Cardiac muscle cell (in vitro differentiated cells and primary cell): ENCODE results near the gene PPM1F. TPM values are rescaled to one million over a fixed set of nuclear protein-coding genes. Genes with fewer than 3 reads are reported as not detected.
A peak's percentile ranks its signal among the peaks of the same experiment; 100 is the strongest.

Source experiments
- DNase-seq, 2 donors: peaks; one replicate each; pipeline versions ENCODE4 v3.0.0 to v3.0.0-alpha.2; 2010 to 2017; ENCODE audit warnings: low read depth in 1 of 2, low spot score in 1 of 2
- H3K27ac ChIP-seq: fragments of 200-600 bp; sonication (generic); 2 replicates; pipeline ENCODE4 v1.5.1; 2016
- H3K27me3 ChIP-seq: fragments of 200-600 bp; sonication (generic); 2 replicates; pipeline ENCODE4 v1.6.0; 2016; ENCODE audit warnings: control low read depth
- H3K36me3 ChIP-seq: fragments of 200-600 bp; sonication (generic); 2 replicates; pipeline ENCODE4 v1.5.1; 2016; ENCODE audit warnings: control low read depth
- H3K4me1 ChIP-seq: fragments of 200-600 bp; sonication (generic); 2 replicates; pipeline ENCODE4 v1.8.1; 2017; ENCODE audit warnings: low read depth, mild to moderate bottlenecking, mixed run types
- H3K4me3 ChIP-seq: fragments of 200-600 bp; sonication (generic); 2 replicates; pipeline ENCODE4 v1.5.1; 2016; ENCODE audit warnings: mild to moderate bottlenecking
- H3K9me3 ChIP-seq: fragments of 200-600 bp; sonication (generic); 2 replicates; pipeline ENCODE4 v1.5.1; 2017; ENCODE audit warnings: low read depth, mild to moderate bottlenecking, control low read depth
- polyA plus RNA-seq: library from polyadenylated mRNA; unstranded; fragments of >200 nt; fragmentation: Nextera tagmentation; extraction: Ambion mirVana; gene quantifications from 2 replicates; pipeline ENCODE4 v1.2.1, GENCODE V29; 2016
- total RNA-seq: library from RNA; depleted of rRNA; stranded (reverse); fragments of >200 nt; gene quantifications from 2 replicates; pipeline ENCODE4 v1.2.3, GENCODE V29; 2016
- TF ChIP-seq, protein P1 (sequence below): IDR thresholded peaks from 2 replicates; pipeline ENCODE4 v1.5.1; 2012; ENCODE audit warnings: low read depth, mild to moderate bottlenecking, low read length

Gene PPM1F
- total and polyA plus RNA-seq, 2 experiments from 2014 or later = 24.4 to 49.8 TPM

DNA sequence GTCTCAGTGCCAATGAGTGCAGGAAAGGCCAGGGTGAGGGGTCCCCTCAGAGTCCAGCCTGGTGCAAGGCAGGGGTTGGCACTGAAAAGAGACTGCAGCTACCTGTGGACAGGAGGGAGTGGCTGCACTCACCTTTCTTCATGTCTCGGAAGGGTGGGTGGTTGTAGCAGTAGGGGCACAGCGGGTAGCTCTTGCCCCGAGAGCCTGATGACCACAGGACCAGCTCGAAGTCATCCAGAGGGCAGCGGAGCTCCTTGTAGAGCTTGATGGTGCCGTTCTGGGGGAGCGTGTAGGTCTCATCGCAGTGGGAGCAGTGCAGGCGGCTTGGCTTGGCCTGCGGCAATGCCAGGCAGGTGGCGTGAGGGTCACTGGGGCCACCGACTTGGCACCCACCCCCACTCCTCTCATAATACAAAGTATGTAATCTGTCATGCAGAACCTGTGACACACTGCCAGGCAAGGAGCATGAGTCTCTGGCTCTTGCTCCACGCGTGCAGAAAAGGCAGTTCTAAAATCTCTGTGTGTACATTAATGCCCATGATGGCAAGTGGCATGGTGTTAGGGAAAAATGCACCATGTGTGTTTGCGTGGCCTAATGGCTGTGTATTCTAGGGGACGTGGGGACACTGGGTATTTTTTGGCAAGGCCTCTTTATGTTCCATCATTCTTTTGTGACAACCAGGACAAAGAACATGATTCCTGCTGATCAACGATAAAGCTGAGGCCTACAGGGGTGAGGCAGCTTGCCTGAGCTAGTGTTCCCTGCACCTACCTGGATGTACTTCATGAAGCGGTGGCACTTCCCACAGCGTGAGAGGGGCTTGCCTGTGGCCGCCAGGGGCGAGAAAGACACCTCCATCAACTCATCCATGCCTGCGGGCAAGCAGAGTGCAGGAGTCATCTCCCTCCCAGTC, 6.0 kb upstream of the PPM1F start:
- Histone ChIP-seq H3K27ac (no peak overlapping the region), H3K4me3 (no peak overlapping the region), H3K36me3 (peaks cover 16% of the 10 kb centered on the region), H3K4me1 (no peaks in the 10 kb centered on the region), H3K9me3 (no peaks in the 10 kb centered on the region), H3K27me3 (no peaks in the 10 kb centered on the region)
- TF ChIP-seq, protein P1, sequence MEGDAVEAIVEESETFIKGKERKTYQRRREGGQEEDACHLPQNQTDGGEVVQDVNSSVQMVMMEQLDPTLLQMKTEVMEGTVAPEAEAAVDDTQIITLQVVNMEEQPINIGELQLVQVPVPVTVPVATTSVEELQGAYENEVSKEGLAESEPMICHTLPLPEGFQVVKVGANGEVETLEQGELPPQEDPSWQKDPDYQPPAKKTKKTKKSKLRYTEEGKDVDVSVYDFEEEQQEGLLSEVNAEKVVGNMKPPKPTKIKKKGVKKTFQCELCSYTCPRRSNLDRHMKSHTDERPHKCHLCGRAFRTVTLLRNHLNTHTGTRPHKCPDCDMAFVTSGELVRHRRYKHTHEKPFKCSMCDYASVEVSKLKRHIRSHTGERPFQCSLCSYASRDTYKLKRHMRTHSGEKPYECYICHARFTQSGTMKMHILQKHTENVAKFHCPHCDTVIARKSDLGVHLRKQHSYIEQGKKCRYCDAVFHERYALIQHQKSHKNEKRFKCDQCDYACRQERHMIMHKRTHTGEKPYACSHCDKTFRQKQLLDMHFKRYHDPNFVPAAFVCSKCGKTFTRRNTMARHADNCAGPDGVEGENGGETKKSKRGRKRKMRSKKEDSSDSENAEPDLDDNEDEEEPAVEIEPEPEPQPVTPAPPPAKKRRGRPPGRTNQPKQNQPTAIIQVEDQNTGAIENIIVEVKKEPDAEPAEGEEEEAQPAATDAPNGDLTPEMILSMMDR = no peak
- no peak for DNase-seq

DNA sequence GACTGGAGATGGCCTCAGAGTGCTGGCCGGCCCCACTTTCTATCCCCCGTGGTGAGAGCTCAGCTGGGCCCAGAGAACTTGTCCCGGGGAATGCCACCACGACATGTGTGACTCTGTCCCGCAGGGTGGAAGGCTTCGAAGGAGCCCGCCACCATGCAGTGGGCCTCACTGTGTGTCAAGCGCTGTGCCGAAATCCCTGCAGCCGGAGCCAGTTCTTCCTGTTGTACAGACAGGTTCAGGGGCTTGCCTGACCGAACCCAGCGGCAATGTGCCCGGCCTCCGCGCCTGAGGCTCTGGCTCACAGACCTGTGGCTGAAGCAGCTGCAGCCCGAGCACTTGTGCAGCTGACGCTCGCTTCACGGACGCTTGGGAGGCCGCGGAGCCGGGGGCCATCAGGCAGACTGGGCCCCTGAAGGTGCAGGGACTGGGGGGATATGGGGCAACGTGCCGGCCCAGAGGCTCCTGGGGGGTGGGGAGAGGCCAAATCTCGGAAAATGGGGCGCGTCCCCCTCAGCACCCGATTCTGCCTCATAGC, 650 bp downstream of the PPM1F start:
- H3K4me3 ChIP-seq = peak overlapping the region; percentile 60
- peaks cover 16% of the 10 kb centered on the region for H3K4me1 ChIP-seq
- no peaks in the 10 kb centered on the region for H3K27me3 ChIP-seq
- peak; percentile 59 to 66 for DNase-seq
- TF ChIP-seq, protein P1 = no peak
- no peaks in the 10 kb centered on the region for H3K36me3 ChIP-seq
- H3K9me3 ChIP-seq = no peaks in the 10 kb centered on the region
- no peak overlapping the region for H3K27ac ChIP-seq

DNA sequence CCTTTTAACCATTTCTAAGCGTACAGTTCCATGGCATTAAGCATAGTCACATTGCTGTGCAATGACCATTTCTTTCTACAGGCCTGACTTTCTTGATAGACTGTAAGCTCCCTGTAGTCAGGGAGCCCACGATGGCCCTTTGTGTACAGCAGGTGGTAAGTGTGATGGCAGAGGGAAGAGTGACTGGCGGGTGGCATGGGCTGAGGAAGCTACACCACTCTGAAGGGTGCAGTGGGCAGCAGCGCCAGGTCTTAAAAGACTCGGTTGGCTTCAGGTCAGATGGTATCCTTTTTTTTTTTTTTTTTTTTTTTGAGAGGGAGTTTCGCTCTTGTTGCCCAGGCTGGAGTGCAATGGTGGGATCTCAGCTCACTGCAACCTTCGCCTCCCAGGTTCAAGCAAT, 1.6 kb downstream of the PPM1F start:
- DNase-seq = no peak
- Histone ChIP-seq H3K4me3 (no peak overlapping the region), H3K27ac (no peak overlapping the region), H3K4me1 (peaks cover 16% of the 10 kb centered on the region), H3K36me3 (no peaks in the 10 kb centered on the region), H3K9me3 (no peaks in the 10 kb centered on the region), H3K27me3 (no peaks in the 10 kb centered on the region)
- TF ChIP-seq, protein P1 = no peak

DNA sequence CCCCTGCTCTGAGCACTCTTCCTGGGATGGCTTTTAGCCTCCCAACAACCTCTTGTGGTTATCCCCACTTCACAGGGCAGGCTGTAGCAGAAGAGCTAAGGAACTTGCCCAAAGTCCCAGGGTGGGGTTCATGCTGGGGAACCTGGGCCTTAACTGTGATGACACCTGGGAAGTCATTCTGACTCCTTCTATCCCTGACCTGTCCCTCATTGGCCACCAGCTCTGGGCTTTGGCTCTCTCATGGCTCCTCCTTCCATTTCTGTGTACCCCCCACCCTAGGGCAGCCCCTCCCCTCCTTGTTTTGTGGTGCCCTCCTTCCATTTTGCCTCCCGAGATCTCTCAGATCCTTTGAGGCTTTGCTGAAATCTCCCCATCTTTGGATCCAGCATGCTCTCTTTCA, 2.7 kb downstream of the PPM1F start:
- Histone ChIP-seq H3K27me3 (no peaks in the 10 kb centered on the region), H3K36me3 (no peaks in the 10 kb centered on the region), H3K4me3 (no peak overlapping the region), H3K9me3 (no peaks in the 10 kb centered on the region), H3K27ac (no peak overlapping the region), H3K4me1 (peaks cover 16% of the 10 kb centered on the region)
- DNase-seq = no peak
- TF ChIP-seq, protein P1 = no peak

DNA sequence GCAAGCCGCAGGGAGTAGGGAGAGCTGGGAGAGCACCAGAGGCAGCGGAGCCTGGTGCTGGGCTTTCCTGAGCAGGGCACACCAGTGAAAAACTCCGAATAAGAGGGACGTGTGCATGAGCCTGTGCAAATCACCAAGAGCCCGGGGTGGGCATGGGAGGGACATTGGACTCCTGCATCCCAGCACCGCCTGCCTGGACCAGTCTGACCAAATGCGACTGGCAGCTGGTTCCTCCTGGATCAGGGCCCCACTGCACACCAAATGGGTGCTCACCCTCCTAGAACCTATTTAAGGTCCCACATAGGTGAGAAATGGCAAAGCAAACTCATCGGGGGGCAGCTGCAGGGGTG, 3.1 kb downstream of the PPM1F start:
- DNase-seq = no peak
- Histone ChIP-seq H3K36me3 (peaks cover 2% of the 10 kb centered on the region), H3K27ac (no peak overlapping the region), H3K27me3 (no peaks in the 10 kb centered on the region), H3K9me3 (no peaks in the 10 kb centered on the region), H3K4me3 (no peak overlapping the region), H3K4me1 (peaks cover 16% of the 10 kb centered on the region)
- TF ChIP-seq, protein P1 = no peak
